GM20431 (cell line): ENCODE results near the gene CDH7.

Source experiments
- in situ Hi-C: fragments of 300-500 bp; cut with MseI, MboI; formaldehyde crosslinking; loops from one replicate; pipeline ENCODE4 v1.15.0; 2020; ENCODE audit warnings: low sequenced_read_pairs; ENCODE audit not compliant: unreplicated experiment

Gene CDH7, protein sequence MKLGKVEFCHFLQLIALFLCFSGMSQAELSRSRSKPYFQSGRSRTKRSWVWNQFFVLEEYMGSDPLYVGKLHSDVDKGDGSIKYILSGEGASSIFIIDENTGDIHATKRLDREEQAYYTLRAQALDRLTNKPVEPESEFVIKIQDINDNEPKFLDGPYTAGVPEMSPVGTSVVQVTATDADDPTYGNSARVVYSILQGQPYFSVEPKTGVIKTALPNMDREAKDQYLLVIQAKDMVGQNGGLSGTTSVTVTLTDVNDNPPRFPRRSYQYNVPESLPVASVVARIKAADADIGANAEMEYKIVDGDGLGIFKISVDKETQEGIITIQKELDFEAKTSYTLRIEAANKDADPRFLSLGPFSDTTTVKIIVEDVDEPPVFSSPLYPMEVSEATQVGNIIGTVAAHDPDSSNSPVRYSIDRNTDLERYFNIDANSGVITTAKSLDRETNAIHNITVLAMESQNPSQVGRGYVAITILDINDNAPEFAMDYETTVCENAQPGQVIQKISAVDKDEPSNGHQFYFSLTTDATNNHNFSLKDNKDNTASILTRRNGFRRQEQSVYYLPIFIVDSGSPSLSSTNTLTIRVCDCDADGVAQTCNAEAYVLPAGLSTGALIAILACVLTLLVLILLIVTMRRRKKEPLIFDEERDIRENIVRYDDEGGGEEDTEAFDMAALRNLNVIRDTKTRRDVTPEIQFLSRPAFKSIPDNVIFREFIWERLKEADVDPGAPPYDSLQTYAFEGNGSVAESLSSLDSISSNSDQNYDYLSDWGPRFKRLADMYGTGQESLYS

DNA sequence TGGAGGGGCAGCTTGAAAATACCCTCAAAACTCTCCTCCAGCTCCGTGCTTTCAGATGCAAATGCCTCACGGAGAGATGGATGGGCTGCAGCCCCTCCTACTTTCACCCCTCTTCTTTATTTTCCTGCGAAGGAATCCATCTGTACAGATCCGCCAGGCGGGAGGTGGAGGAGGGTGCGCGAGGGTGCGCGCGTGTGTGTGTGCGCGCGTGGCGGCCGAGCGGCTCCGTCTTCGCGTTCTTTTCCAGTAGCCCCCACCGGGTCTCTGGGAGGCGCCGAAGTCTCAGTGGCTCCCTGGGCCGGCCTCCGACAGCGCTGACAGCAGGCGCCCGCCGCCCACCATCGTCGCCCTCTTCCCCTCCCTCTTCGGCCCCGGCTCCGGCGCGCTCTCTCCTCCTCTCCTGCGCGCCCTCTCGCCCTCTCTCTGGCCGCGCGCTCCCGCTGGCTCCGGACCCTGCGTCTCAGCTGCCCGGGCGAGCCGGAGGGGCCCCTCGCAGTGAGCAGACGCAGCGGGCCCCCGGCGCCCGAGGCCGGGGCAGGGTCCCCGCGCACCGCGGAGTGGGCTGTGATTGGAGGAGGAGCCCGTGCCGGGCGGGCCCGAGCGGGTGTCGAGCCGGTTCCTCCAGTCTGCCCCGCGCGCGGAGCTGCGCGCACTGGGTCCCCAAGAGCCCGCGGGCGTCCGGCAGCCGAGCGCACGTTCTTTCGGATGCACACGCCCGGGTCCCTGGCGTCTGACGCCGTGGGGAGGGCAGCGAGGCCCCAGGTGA lies at the start of gene CDH7:
Gene CDH7 (plus strand): TSS at position 624 of the 766 bp plus-strand sequence. CDS start 11,831 bp downstream, outside the sequence.
- in situ Hi-C loops, result no loop called here

- in situ Hi-C loops, result no loop called here
Observed at GRCh38 chr18:65704046-65704445, 46.8 kb upstream of the CDH7 start.

DNA sequence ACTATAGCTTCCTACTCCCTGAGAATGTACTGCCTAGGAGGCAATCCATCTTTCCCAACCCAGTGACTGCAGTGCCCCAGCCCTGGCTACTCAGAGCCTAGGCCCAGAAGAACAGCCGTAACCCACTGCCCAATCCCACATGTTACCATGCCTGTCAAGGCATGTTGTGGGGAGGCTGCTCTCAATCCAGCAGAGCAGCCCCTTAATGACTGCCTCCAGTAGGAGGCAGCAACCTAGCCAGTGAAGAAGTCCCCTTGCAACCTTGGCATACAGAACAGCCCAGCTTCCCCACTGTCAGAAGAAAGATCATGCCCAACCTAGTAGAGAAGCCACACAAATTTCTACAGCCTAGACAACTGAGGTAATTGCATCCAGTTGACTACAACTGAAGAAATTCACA lies 44.2 kb upstream of the CDH7 start:
- in situ Hi-C loops, result no loop called here

DNA sequence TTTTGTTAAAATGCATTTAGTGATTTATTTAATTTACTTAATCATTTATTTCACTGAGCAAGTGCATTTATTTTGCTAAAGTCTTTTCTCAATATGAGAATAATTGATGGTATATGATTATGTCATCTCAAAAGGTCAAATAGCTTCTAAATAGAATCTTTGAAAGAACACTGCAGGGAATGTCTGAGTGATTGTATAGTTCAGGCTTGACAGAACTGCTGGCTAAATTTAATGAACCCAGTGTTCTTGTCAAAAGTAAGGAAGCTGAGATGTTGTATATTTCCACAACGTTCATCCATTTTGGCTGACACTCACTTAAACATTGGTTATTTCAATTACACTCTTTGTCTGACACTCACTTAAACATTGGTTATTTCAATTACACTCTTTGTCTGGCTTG lies 39.3 kb upstream of the CDH7 start:
- in situ Hi-C loops, result no loop called here

DNA sequence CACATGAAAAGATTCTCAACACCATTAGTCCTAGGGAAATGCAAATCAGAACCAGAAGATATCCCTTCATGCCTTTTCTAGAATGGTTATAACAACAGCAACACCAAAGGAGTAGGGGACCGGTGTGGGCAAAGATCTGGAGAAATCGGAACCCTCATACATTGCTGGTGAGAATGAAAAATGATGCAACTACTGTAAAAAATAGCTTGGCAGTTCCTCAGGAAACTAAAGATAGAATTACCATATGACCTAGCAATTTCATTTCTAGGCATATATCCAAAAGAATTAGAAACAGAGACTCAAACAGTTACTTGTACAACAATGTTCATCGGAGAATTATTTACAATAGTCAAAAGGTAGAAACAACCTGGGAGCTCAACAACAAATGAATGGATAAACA lies 29.2 kb upstream of the CDH7 start:
- in situ Hi-C loops, result no loop called here

DNA sequence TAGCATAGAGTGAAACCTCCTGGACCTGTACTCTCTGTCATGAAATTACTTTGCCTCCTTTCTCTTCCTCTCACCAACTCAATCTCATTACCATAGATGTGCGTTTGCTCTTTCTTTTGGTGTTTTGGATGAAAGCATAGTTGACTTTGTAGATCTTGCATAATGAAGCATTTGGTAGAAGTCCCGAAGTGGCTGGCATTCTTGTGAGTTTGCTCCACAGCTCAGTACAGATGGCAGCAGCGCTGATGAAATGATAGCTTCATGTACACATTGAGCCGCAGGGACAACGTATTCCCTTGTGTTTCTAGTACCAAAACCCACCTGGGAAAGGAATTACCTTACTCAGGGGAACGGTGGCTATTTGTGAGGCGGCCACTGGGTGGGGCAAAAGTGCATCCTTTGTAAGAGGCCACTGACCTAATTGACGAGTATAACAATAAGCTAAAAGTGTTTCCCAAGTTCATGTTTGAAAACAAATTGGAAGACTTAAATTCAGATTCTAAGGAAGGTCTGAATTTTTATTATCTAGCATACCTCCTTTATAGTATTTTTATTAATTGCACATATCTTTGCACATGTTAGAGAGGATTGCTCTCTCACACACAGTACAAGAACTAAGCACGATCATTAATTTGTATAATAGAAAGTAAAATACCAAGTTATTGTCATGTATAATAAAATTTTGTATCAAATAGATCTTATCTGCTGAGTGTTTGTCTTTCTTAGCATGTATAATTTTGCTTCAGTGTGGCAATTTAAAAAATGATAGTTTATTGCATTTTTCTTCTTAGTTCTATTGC lies 25.4 kb upstream of the CDH7 start:
- in situ Hi-C loops, result no loop called here

DNA sequence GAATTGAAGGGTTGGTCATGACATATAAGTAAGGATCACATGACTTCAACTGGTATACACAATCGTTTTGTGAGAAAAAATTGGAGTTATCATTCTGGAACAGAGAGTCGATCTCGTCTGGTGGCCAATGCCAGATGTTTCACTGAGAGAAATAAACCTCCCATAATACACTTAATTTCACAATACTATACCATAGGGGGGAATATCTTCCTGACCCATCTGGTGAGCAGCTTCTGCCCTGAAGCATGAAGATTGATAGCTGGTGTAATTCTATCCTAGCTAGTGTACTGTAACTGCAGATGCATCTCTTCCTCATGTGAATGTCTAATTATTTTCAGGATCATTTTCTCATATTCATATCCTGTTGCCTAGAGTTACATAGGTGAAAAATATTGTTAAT lies 15.7 kb upstream of the CDH7 start:
- in situ Hi-C loops, result no loop called here

DNA sequence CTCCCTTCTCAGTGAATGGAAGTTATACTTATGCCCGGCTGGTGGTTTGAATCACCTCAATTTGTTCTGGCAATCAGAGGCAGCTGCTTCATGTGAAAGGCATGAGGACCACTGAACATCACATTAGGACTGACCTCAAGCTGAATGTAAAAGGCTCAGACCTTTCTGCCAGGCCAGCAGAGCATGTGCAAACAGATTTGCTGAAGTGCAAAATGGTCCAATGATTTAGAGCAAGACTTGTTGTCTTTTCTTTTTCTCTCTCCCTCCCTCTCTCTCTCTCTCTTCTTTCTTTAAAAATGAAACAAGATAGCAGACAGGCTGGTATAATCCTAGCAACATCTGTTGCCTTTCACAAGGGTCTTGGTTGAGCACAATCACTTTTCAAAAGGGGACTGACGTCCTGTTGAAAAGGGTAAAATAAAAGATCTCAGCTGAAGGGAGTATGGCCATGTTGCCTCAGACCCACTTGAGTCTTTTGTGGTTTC lies 13.3 kb upstream of the CDH7 start:
- in situ Hi-C loops, result no loop called here

- in situ Hi-C loops, result no loop called here
Observed at GRCh38 chr18:65746936-65747335, 3.9 kb upstream of the CDH7 start.

GRCh38 chr18:65748321-65748720 lies 2.5 kb upstream of the CDH7 start:
- in situ Hi-C loops, result no loop called here

- in situ Hi-C loops, result no loop called here
Observed at GRCh38 chr18:65749841-65750240, 971 bp upstream of the CDH7 start.

DNA sequence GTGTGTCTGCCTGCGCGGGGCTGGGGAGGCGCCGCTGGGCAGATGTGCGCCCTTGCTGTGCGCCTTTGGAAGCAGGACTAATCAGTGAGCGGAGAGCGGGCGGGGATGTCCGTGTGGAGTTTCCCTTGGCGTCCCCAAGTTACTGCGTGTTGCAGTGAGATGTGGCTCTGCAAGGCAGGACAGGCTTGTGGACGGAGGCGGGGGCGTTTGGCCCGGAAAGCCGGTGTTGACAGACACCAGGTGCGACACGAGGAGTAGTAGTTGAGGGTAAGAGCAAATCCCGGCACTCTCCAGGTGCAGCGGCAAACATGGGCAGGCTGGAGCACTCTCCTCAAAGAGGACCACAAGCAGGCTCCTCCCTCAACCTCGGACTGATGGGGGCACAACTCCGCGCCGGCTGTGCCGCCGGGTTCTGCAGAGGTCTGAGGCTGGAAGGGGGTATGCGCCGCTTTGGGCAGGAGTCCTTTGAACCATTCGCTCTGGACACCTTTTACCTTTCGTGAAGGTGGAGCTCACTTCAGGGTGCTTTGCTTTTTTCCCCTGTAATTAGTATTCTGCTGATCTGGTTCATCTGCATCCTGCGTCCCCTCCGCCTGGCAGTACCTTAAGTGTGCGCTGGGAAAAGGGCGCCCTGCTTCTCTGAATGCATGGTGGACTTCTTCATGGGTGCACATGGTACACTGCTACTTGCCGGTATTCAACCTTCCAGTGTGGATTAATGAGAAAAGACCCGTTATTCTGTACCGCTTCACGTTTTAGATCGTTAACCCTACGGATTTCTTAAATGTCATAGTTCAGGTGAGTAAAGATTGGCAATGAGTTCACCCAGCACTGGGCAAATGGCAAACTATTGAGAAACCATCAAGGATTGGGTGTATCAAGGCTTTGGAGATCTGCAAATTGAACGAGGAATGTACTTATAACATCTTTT lies 608 bp downstream of the CDH7 start:
- in situ Hi-C loops, result no loop called here

- in situ Hi-C loops, result no loop called here
Observed at GRCh38 chr18:65752625-65753325, 2.0 kb downstream of the CDH7 start.

GRCh38 chr18:65753520-65753919 lies 2.7 kb downstream of the CDH7 start:
- in situ Hi-C loops, result no loop called here

- in situ Hi-C loops, result no loop called here
Observed at GRCh38 chr18:65754121-65754520, 3.3 kb downstream of the CDH7 start.

DNA sequence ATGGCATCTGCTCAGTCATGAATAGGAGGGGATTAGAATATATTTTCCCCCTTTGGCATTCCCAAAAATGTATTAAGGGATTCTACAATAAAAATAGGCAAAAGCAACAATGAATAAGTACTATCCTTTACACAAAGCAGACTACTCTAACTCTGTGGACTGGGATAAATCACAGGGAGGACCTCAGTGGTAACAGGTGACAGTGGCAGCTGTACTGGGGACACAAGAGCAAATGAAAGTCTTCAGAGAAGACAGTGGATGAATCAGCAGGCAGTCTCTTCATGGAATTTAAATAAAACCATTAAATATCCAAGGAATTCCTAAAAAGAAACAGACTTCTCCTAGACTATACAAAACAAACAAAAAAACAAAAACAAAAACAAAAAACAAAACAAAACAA lies 4.8 kb downstream of the CDH7 start:
- in situ Hi-C loops, result no loop called here

GRCh38 chr18:65760457-65760856 lies 9.6 kb downstream of the CDH7 start:
- in situ Hi-C loops, result no loop called here

GRCh38 chr18:65761636-65762295 lies 11.0 kb downstream of the CDH7 start:
- in situ Hi-C loops, result no loop called here
